ENCODE results near the gene GLIS2.
"Not testable (repeated sequence)": the region's sequence is repeated elsewhere in the genome, so short reads cannot be mapped to it uniquely, and the experiment has no call there.

The GLIS2 gene

DNA sequence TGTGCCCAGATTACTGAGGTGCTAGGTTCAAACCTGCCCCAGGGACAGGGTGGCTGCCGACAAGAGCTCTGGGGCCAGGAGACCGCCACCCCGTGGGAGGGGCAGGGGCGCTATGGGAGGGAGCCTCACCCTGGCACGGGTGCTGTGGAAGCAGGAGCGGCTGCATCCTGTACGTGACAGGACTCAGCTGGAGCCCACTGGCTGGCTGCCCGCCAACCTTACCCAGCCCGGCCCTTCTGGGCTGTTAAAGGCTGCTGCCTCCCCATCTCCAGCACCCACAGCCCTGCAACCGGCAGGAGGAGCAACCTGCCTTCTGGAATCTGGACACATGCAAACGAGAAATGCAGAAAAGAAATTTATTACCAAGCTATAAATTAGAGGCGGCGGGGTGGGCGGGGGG lies 24.0 kb downstream of the GLIS2 start:
- DNase-seq (ENCODE audit: low spot score): no peak
- TF ChIP-seq, protein P1, sequence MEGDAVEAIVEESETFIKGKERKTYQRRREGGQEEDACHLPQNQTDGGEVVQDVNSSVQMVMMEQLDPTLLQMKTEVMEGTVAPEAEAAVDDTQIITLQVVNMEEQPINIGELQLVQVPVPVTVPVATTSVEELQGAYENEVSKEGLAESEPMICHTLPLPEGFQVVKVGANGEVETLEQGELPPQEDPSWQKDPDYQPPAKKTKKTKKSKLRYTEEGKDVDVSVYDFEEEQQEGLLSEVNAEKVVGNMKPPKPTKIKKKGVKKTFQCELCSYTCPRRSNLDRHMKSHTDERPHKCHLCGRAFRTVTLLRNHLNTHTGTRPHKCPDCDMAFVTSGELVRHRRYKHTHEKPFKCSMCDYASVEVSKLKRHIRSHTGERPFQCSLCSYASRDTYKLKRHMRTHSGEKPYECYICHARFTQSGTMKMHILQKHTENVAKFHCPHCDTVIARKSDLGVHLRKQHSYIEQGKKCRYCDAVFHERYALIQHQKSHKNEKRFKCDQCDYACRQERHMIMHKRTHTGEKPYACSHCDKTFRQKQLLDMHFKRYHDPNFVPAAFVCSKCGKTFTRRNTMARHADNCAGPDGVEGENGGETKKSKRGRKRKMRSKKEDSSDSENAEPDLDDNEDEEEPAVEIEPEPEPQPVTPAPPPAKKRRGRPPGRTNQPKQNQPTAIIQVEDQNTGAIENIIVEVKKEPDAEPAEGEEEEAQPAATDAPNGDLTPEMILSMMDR (IDR thresholded peaks at IDR 0.05; ENCODE audit: extremely low read depth, missing control alignments): no peak

DNA sequence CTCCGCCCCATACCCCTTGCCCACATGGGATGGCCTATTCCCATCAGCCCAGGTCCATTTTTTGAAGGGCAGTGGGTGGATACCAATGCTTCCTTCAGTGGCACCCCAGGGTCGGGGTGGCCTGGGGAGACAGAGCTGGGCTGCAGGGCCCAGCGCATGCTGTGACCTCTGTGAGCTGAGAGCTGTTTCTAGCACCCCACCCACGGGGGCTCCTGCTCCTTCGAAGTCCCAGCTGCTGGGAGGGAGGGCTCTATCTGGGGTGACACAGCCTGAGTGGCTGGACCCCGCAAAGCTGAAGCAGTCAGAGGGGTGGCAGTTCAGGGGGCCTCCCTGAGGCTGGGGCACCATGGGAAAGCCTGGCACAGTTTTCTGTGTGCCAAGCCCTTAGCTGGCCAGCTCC lies 24.6 kb downstream of the GLIS2 start:
- TF ChIP-seq, protein P1 (IDR thresholded peaks at IDR 0.05; ENCODE audit: extremely low read depth, missing control alignments): no peak

GRCh38 chr16:4341250-4341649 lies 25.4 kb downstream of the GLIS2 start:
- no peak for DNase-seq (ENCODE audit: low spot score)
- TF ChIP-seq, protein P1 (IDR thresholded peaks at IDR 0.05; ENCODE audit: extremely low read depth, missing control alignments): no peak

More for the DNA sequence above, 24.6 kb downstream of the GLIS2 start:
- DNase-seq (ENCODE audit: low spot score): no peak

- TF ChIP-seq, protein P1 (IDR thresholded peaks at IDR 0.05; ENCODE audit: extremely low read depth, missing control alignments): no peak
- DNase-seq (ENCODE audit: low spot score): no peak
These were observed 27.2 kb downstream of the GLIS2 start for GRCh38 chr16:4342866-4343744.

DNA sequence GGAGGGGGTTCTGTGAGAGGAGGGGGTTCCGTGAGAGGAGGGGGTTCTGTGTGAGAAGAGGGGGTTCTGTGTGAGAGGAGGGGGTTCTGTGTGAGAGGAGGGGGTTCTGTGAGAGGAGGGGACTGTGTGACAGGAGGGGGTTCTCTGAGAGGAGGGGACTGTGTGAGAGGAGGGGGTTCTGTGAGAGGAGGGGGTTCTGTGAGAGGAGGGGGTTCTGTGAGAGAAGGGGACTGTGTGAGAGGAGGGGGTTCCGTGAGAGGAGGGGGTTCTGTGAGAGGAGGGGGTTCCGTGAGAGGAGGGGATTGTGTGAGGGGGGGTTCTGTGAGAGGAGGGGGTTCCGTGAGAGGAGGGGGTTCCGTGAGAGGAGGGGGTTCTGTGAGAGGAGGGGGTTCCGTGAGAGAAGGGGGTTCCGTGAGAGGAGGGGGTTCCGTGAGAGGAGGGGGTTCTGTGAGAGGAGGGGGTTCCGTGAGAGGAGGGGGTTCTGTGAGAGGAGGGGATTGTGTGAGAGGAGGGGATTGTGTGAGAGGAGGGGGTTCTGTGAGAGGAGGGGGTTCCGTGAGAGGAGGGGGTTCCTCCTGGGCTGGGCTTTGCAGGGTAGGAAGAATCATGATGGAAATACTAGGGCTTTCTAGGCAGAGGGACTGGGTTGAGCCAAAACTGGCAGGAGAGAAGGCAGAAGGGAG lies 28.6 kb downstream of the GLIS2 start:
- DNase-seq (ENCODE audit: low spot score): not testable (repeated sequence)

GRCh38 chr16:4344983-4345835 lies 29.3 kb downstream of the GLIS2 start:
- no peak for DNase-seq (ENCODE audit: low spot score)
- TF ChIP-seq, protein P1 (IDR thresholded peaks at IDR 0.05; ENCODE audit: extremely low read depth, missing control alignments): no peak

GRCh38 chr16:4345836-4346781 lies 30.2 kb downstream of the GLIS2 start:
- TF ChIP-seq, protein P1 (IDR thresholded peaks at IDR 0.05; ENCODE audit: extremely low read depth, missing control alignments): no peak
- DNase-seq (ENCODE audit: low spot score): no peak
